ENCODE results near the gene CAMK1D. TPM values are rescaled to one million over a fixed set of nuclear protein-coding genes. Genes with fewer than 3 reads are reported as not detected.

Gene CAMK1D
- total RNA-seq, 3 donors from 2014 or later, result 20.6 to 48.5 (median 32.8) TPM

DNA sequence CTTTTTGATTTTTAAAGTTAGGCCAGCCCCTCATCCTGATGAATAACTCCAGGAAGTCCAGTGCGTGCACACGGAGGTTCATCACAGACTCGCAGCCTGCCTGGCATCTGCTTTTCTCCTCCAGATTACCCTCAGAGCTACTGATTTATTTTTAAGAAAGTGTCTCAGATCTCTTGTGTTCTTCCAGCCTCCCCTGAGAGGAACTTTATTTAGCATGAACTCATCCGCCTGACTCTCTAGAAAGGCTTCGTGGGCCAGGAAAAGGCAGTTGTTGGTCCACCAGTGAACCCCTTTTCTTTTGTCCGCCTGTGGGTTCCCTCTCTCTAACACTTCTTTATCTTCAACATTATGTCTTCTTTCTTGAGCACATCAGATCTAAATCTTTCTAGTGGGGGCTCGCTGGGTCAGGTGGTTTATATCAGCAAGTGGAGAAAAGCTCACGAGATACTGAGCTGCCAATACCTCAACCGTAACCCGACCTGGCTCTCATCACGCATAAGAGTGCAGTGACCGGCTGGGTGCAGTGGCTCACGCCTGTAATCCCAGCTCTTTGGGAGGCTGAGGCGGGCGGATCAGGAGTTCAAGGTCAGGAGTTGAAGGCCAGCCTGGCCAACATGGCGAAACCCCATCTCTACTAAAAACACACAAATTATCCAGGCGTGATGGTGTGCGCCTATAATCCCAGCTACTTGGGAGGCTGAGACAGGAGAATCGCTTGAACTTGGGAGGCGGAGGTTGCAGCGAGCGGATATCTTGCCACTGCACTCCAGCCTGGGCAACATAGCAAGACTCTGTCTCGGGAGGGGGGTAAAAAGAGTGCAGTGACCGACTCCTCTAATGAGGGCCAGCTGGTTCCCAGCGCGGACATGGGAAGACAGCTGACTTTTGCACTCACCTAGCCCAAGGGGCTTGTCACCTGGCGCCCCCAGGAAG is 489.9 kb downstream of the CAMK1D start:
- DNase-seq, result no peak
- TF ChIP-seq CTCF (IDR thresholded peaks at IDR 0.05), result no peak
- no peak for ATAC-seq

GRCh38 chr10:12839941-12840611 is 490.7 kb downstream of the CAMK1D start:
- H3K4me3 ChIP-seq, result no peak overlapping the region
- ATAC-seq, result no peak
- H3K36me3 ChIP-seq (ENCODE audit: low read depth), result no peaks in the 10 kb centered on the region
- no peaks in the 10 kb centered on the region for H3K4me1 ChIP-seq (ENCODE audit: low read depth)
- intact Hi-C loops (cut with DNase I, micrococcal nuclease), result no loop called here
- DNase-seq, result no peak
- TF ChIP-seq CTCF (IDR thresholded peaks at IDR 0.05), result no peak
- no peaks in the 10 kb centered on the region for H3K9me3 ChIP-seq

More for the DNA sequence above, 489.9 kb downstream of the CAMK1D start:
- Histone ChIP-seq H3K4me3 (no peak overlapping the region), H3K4me1 (ENCODE audit: low read depth) (no peaks in the 10 kb centered on the region), H3K36me3 (ENCODE audit: low read depth) (no peaks in the 10 kb centered on the region), H3K9me3 (no peaks in the 10 kb centered on the region)
- intact Hi-C loops (cut with DNase I, micrococcal nuclease), result no loop called here

GRCh38 chr10:12841426-12841825 is 492.1 kb downstream of the CAMK1D start:
- Histone ChIP-seq H3K9me3 (no peaks in the 10 kb centered on the region), H3K4me3 (no peak overlapping the region), H3K36me3 (ENCODE audit: low read depth) (no peaks in the 10 kb centered on the region), H3K4me1 (ENCODE audit: low read depth) (no peaks in the 10 kb centered on the region)
- ATAC-seq (no peak), DNase-seq (no peak)
- TF ChIP-seq CTCF (IDR thresholded peaks at IDR 0.05), result no peak
- intact Hi-C loops (cut with DNase I, micrococcal nuclease), result no loop called here

GRCh38 chr10:12841826-12842225 is 492.5 kb downstream of the CAMK1D start:
- no peaks in the 10 kb centered on the region for H3K36me3 ChIP-seq (ENCODE audit: low read depth)
- H3K4me1 ChIP-seq (ENCODE audit: low read depth), result no peaks in the 10 kb centered on the region
- no peak for DNase-seq
- TF ChIP-seq CTCF (IDR thresholded peaks at IDR 0.05), result no peak
- no peaks in the 10 kb centered on the region for H3K9me3 ChIP-seq
- no peak for ATAC-seq
- intact Hi-C loops (cut with DNase I, micrococcal nuclease), result no loop called here
- H3K4me3 ChIP-seq, result no peak overlapping the region

DNA sequence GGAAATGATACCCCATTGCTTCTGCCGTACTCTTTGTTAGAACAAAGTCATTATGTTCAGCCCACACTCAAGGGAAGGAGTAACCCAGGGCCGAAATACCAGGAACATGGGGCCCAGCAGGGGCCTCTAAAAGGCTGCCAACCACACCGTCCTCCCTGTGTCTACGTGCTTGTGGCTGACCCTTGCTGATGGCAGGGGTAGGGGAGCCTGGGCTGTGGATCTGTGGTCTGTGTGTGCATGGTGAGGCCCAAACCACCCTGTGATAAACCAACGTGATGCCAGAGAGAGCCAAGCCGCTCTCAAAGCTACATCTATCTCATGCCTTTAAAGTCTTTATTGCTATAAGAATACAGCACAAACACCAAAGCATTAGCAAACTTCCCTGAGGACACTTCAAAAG is 493.0 kb downstream of the CAMK1D start:
- no peak for DNase-seq
- no peaks in the 10 kb centered on the region for H3K36me3 ChIP-seq (ENCODE audit: low read depth)
- no peak for ATAC-seq
- no peaks in the 10 kb centered on the region for H3K9me3 ChIP-seq
- no peak for TF ChIP-seq CTCF (IDR thresholded peaks at IDR 0.05)
- no peaks in the 10 kb centered on the region for H3K4me1 ChIP-seq (ENCODE audit: low read depth)
- intact Hi-C loops (cut with DNase I, micrococcal nuclease), result no loop called here
- no peak overlapping the region for H3K4me3 ChIP-seq

All from mucosa of descending colon (tissue), 3 donors.